Jurkat, Clone E6-1 (cell line): ENCODE measurements around the gene LHX2.
A peak's percentile ranks its signal among the peaks of the same experiment; 100 is the strongest.

Experiments
- DNase-seq: peaks from one replicate; pipeline ENCODE4 v3.0.0-alpha.2; 2011; ENCODE audit warnings: low read depth, low spot score
- H3K4me3 ChIP-seq: 2 replicates; pipeline ENCODE4 v1.5.1; 2011; ENCODE audit warnings: mild to moderate bottlenecking, low read length, control low read depth, moderate library complexity

Gene LHX2

DNA sequence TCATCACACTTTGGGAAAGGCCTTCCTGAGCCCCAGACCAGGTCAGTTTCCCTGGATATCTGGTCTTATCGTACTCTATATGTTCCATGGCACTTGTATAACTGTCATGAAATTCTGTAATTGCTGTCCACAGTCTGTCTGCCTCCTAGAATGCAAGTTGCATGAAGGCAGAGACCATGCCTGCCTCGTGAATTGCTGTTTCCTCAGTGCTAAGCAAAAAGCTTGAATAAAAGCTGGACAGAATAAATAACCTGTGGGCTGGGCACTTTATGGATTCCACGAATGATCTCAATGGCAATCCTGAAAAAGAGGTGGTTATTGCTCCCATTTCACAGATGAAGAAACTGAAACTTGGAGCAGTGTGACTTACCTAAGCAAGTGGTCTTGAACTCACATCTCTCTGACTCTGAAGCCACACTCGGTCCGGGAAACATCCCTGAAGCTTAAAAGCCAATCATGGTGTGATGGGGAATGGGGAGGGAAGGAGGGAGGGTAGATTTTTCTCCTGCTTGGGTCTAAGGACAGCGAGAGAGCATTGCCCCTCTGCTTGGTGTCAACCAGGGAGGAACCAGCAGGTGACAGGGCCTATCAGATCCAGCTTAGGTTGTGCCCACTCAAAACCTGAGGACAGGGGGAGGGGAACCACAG, 13.2 kb upstream of the LHX2 start:
- DNase-seq: no peak
- H3K4me3 ChIP-seq: no peak overlapping the region

DNA sequence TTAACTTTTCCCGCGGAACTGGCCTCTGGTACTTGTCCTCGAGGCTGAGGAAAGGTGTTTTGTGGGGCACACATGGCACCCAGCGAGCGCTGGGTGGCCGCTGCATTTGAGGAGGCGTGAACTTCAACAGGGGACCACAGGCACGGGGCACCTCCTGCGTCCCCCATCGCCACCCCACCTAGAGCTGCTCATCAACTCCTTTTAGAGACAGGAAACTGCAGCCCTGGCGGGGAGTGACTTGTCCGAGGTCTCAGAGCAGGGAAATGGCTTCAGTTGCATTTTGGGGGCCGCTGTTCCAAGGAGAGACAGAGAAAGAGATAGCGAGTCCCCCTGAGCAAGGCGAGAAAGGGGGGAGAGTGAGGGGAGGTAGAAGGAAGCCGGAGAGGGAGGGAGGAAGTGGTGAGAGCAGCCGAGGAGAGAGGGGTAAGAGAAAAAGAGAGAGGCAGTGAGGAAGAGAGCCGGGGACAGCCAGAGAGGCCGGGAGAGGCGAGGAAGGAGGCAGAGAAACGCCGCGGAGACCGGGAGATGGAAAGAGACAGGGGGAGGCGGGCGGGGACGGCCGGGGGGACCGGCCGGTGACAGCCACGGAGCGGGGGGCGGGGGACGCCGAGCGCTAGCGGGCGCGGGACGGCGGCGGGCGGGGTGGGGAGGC, 12.5 kb upstream of the LHX2 start:
- peak; percentile 19 for DNase-seq
- H3K4me3 ChIP-seq: peak overlapping the region; percentile 22; the same call in 1 of the 2 replicates

DNA sequence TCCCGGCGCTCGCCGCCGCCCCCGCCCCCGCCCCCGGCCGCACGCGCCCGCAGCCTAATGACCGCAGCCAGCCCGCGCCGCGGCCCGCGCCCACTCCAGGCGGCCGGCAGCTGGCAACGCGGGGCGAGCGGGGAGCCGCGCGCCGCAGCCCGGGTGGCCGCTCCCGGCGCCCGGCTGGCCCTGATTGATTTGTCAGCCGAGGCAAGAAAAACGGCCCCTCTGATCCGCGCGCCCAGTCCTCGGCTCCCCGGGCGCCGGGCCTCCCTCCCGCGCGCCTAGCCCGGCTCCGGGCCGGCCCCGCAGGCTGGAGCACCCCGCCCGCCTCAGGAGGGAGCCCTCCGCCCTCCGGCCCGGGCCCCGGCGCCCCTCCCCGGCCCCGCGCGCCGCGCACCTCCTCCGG, 11.9 kb upstream of the LHX2 start:
- H3K4me3 ChIP-seq: no peak overlapping the region

DNA sequence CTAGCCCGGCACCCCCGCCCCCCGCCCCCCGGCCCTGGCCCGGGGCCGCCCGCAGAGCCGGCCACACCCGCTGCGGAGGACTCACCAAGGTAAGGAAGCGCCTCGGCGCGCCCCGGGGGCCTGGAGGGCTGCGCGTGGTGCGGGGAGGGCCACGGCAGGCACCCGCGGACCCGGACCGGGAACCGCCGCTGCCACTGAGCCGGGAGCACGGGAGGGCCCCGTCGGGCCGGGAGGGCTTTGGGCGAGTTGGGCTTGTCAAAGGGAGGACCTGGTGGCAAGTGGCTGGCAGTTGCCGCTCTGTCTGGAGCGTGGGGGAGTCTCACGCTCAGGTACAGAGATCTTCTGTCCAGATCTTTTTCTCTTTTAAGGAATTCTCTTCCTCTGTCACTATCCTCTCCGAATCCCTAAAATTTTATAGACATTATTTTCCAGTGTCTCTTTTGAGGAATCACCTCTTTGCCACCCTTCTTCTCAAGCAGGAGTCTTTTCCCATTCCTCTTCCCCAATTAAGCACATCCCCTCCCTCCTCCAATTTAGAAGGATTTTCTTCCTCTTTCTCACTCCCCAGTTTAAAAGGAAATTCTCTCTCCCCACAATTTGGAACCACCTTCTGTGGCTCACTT, 11.3 kb upstream of the LHX2 start:
- DNase-seq: no peak
- H3K4me3 ChIP-seq: no peak overlapping the region

More for the DNA sequence above, 11.9 kb upstream of the LHX2 start:
- DNase-seq: no peak

DNA sequence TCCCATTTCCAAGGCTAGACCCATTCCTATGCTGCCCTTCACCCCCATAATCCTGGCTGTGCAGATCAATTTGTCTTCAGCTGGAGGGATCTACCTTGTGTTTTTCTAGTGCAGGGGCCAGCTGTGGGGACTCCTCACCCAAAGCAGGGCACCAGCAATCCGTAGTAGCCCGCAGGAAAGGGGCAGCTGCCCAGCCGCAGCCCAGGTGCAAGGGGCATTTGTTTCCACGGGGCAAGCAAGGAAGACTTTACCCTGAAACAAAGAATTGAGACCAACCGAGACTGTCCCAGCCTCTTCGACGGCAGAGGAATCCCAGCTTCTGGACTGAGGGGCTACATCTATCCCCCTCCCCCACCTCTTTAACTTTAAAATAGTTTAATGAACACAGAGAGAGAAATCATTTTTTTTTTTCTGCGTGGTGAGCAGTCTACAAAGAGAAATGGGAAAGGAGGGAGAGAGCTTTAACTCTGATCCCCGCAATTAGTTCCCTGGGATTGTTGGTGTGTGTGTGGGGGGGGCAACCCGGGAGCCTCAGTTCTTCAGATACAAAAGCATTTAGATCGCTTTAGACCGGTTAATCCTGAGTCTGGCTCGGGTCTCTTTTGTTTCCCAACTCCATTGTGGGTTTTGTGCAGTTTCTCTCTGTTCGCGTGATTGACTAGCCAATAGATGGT, 10.6 kb upstream of the LHX2 start:
- no peak overlapping the region for H3K4me3 ChIP-seq
- no peak for DNase-seq

DNA sequence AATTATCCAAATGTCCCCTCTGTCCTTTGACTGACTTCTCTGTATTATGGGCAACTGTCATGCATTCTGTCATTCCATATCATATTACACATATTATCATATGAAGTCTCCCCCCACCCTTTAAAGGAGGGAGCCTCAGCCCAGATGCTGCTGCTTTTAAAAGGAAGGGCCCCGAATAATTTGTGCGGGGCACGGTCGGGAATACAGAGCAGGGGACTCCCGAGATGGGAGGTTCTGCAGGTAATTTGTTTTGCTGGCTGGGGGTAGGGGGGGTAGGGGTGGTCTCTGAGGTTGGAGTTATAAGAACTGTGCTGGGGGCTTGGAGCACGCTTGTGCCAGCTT, 10.1 kb upstream of the LHX2 start:
- DNase-seq: no peak
- H3K4me3 ChIP-seq: no peak overlapping the region

DNA sequence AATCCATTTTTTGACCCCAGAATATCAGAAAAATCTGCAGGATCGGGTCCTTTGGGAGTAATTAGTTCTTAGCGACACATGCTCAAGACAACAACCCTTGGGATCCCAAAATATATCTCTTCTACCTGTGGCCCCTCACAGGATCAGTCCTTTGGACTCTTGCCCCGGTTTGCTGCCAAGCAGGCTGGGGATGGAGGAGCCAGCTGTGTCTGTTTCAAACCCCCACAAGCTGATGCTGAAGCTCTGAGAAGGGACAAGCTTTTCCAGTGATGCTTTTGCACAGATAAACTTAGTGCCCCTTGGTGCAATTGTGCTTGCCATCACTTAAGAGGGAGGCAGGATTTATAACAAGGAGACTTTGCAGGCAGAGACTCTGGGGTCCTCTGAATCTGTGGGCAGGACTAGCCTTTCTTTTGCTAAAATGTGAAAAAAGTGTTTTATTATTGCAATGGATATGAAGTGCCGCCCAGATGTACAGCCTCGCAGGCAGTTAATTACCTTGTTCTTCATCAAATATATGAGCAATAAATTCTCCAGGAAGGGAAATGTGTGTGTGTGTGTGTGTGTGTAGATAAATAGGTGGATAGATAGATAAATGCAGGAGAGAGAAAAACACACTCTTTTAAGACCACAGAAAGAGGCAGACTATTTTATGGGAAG, 9.6 kb upstream of the LHX2 start:
- no peak overlapping the region for H3K4me3 ChIP-seq
- DNase-seq: no peak

DNA sequence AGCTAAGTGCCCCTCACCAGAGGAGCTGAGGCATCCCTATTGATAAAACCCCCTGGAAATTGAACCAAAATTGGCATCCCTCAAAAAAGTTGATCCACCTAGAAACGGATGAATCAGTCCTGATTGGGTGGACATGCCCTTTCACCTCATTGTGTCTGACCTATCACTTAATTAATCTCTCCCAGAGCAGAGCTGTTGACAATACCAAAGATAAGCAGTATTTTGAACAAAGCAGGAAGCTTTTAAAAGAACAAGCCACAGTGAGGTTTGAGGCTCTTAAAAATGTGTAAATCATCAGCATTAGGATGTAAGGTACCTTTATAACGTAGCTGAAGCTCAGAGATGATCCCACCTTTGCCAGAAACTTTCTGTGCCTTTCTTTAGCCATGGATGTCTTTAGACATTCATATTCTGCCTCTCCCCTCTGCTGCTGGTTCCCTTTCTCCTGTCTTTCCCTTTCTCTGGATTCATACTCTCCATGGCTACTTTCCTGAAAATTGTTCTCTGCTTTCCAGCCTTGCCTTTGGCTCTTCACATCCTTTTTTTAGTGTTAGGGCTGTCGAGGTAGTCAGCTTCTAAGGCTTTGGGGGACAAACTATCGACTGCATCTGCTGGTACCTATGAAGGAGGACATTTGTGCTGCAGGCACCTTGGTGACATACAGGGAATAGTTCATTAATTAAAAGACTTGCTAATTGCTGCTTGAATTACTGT, 7.8 kb upstream of the LHX2 start:
- no peak overlapping the region for H3K4me3 ChIP-seq
- no peak for DNase-seq

DNA sequence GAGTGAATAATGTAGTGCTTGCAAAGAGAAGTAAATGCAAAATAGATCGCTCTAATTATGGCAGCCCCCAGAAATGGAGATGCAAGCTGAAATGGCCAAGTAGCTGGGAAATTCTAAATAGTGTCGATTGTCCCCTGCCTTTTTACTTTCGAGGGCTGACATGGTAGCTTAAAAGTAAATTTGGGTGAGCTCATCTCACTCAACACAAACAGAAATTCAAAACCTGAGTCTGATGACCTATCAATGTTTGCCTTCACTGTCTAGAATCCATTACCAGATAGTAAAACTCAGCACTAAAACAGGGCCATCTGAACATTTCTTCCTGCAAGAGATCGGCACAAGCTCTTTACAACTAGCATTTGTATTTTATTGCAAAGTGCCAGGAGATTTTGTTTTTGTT, 7.0 kb upstream of the LHX2 start:
- DNase-seq: no peak
- H3K4me3 ChIP-seq: no peak overlapping the region

DNA sequence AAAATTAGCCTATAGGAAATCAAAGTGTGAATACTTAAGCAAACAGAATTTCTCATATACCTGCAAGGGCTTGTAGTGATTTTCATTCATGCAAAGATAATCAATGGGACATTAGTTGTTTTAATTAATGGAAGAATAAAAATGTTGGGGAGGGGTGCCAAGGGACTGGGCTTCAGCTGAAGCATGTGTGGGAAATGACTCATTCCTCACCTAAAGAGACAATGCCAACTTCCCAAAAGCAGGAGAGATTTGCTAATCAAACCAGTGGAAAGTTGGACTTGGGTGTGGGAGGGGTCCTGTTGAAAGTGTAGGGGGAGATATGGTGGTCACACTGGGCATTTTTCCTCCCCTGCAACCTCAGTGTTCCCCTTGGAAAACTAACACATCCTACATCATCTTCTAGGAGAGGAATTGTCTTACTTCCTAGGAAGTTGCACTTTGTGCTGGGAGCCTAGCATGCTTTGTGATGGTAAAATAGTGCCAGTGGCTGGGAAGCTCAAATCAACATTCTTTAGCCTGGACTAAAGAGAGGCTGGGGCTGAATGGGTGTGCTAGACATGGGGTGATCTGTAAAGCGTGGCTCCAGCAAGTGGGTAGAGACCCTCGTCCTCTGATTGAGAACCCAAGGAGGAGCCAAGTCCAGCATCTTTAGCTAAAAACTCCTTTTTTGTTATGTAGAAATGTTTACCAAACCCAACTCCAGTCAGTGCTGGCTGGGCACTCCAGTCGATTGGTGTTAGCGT, 6.4 kb upstream of the LHX2 start:
- H3K4me3 ChIP-seq: no peak overlapping the region
- no peak for DNase-seq

DNA sequence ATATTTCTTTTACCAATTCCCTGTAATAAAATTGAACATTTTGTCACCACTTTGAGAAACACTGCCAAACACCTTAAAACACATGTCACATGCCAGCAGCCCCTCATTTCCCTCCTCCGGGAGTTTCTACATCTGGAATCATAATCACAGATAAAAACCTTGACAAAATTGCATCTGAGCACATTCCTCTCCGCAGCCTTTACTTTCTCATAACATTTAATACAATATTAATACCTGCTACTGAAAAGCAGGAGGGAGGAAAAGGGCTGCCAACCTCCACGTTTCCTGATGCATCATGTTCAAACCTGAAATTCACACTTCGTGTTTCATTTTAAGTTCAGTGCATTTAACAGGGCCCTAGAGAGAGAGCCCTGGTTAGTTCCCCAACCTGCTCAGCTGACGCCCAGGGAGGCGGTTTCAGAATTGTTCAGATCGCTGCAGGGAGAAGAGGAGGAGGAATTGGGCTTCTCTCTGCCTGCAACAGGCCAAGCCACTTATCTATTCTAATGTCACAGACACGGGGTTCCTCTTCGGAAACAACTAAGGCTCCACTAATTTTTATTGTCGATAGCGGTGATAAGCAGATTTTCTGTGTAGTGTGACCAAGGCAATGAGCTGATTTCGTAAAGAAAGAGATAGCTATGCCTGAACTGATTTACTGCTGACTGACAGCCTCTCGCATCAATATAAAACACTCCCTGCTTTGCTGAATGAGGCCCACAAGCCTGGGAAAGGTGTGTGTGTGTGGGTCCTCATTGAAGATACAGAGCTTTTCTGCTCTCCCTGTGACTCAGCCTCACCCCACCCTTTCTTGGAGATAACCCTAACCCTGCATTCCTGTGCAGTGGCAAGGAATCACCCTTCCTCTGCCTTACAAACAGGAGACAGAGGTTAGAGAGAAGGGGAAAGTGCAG, 4.9 kb upstream of the LHX2 start:
- no peak for DNase-seq
- no peak overlapping the region for H3K4me3 ChIP-seq

DNA sequence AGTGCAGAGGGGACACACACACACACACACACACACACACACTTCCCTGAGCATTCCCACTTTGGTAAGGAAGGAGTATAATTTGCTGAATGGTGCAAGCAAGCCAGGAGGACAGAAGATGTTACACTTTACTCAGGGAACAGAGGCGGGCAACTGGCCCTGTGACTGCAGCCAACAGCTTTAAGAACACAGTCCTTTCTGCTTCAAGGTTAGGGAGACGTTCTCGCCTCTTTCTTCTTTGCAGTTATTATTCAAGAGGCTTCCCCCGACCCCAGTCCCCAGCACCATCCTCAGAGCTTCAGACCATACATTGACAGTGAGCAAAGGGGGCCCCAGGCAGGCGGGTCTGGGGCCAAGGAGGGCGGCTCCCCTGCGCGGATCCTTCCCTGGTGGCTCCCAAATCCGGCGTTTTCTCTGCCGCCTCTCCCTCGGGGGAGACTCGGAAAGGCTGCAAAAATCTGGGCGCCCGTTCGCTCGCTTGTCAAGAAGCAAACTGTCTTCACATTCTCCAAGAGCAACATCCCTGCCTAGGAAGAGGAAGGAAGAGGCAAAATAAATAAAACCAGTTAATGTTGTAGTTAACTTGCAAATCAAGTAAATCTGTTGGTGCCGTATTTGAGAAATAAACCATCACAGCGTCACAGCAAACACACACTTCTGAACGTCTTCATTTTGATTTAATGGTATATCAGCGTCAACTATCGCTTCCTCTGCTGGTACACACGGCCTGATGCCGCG, 3.8 kb upstream of the LHX2 start:
- no peak for DNase-seq
- no peak overlapping the region for H3K4me3 ChIP-seq

DNA sequence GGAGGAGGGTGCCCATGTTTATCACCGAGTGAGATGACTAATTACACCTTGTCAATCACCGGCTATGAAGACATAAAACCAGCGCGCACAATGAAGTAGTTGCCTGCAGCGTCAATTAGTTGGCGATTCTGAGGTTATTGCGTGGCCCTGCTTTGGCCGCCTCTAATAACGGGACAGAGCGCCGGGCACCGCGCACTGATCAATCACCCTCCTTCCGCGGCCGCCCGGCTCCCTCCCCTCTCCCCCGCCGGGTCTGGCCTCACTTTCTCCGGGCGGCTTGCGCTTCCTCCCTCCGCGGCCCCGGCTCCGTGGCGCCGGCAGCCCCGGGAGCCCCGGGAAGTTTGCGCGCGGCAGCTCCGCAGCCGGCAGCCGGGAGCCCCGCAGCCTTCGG, 3.3 kb upstream of the LHX2 start:
- H3K4me3 ChIP-seq: no peak overlapping the region
- DNase-seq: no peak

DNA sequence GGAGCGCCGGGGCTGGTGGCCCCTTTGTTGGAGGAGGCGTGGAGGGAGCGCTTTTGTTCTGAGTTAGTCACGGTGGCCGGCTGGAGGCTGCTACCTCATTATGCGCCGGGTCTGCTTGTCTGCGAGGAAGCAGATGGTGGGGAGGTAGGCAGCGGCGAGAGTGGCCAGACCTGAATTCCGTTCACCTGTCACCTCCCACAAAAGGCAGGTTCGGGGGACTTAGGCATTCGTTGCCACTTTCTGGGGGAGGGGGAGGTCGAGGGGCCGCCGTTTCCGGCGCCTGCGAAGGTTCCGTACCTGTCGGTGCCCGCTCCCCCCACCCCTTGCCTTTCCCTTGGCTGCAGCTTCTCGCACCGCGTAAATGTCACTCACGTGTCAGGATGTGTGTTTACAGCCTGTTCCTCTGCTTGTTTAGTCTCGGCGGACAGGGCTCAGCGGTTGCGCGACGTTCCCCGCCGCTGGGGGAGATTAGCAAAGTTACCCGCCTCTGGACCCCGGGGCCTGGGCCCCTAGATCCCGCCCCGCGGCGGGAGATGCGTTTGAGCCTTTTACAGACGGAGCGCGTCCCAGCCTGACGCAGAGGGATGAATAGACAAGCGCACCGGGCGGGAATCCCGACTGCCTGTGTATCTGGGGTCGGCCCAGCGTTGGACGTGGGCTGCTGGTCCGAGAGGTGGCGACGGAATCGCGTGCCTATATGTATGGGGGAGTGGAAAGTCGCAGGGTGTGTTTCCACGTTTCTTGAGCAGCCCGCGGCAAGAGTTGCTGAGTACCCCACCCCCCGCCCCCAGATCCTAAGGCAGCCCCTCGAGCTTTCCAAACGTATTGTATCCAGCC, 2.7 kb upstream of the LHX2 start:
- DNase-seq: no peak
- peak overlapping the region; percentile 24 for H3K4me3 ChIP-seq

DNA sequence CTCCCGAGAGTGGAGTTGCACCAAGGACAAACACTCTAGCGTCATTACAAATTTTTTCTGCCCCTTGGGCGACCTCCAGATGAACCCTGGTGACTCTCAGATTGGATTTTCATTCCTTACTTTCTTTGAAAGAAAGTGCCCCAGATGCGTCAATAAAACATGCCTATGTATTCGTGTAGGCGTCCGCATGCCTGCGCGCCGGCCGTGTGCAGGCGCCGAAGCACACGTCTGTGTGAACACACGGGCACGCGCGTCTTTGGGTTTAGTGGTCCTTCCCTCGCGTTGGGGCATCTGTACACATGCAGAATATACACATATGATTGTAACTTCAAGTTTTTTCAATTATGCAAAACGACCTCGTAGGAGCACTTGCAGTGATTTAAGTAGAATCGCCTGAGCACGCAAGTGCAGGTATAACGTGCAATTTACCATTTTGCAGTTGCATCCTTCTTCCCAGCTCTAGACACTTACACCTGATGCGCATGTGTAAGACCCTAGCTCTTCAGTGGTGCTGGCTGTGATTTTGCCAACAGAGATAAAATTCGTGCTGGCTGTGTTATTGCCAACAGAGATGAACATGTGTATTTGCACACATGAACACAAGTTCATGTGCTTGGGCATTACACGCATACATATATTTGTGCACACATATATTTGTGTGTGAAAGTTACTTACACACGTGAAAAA, 1.9 kb upstream of the LHX2 start:
- no peak overlapping the region for H3K4me3 ChIP-seq
- DNase-seq: no peak

DNA sequence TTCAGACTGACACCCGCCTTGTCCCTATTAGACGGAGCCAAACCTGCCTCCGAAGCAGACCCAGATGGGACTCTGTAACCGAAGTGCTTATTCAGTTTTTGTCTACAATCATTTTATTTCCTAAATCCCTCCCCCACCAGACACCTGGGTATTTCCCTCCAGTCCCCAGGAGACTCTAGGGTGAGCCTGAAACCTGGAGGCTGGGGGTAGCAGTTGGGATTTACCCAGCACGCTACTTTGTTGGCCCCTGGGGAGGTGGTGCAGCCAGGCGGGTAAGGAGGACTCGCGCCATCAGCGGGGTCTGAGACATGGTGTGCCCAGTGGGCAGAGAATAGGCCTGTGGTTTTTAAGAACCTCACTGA, 1.3 kb upstream of the LHX2 start:
- no peak for DNase-seq
- H3K4me3 ChIP-seq: no peak overlapping the region
